ENCODE measurements around the gene FUCA2.

Gene FUCA2

GRCh38 chr6:143553337-143553736 lies 41.8 kb upstream of the FUCA2 start:
- DNase-seq (no peak), ATAC-seq (ENCODE audit: insufficient read depth, low read depth) (no peak)
- no peaks in the 10 kb centered on the region for H3K4me1 ChIP-seq (ENCODE audit: insufficient read depth, low read length)
- H3K9ac ChIP-seq (ENCODE audit: low read depth, low read length), result no peak overlapping the region
- no peak overlapping the region for H2AFZ ChIP-seq (ENCODE audit: low read depth, low read length)
- no peaks in the 10 kb centered on the region for H3K9me3 ChIP-seq (ENCODE audit: insufficient read depth, low read length, severe bottlenecking)
- H3K27me3 ChIP-seq (ENCODE audit: insufficient read depth, low read length, poor library complexity), result no peaks in the 10 kb centered on the region
- H3K79me2 ChIP-seq (ENCODE audit: insufficient read depth, low read length), result no peaks in the 10 kb centered on the region
- TF ChIP-seq, protein P1, sequence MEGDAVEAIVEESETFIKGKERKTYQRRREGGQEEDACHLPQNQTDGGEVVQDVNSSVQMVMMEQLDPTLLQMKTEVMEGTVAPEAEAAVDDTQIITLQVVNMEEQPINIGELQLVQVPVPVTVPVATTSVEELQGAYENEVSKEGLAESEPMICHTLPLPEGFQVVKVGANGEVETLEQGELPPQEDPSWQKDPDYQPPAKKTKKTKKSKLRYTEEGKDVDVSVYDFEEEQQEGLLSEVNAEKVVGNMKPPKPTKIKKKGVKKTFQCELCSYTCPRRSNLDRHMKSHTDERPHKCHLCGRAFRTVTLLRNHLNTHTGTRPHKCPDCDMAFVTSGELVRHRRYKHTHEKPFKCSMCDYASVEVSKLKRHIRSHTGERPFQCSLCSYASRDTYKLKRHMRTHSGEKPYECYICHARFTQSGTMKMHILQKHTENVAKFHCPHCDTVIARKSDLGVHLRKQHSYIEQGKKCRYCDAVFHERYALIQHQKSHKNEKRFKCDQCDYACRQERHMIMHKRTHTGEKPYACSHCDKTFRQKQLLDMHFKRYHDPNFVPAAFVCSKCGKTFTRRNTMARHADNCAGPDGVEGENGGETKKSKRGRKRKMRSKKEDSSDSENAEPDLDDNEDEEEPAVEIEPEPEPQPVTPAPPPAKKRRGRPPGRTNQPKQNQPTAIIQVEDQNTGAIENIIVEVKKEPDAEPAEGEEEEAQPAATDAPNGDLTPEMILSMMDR (IDR thresholded peaks at IDR 0.05; ENCODE audit: borderline replicate concordance, extremely low read depth, low read length, poor library complexity, severe bottlenecking), result no peak
- no peak for TF ChIP-seq EZH2 (IDR thresholded peaks at IDR 0.05; ENCODE audit: borderline replicate concordance, low read depth, low read length, severe bottlenecking)
- H3K4me3 ChIP-seq (ENCODE audit: low read depth in 1 of 2, low read length in 2 of 2), result no peak overlapping the region
- H4K20me1 ChIP-seq (ENCODE audit: insufficient read depth, low read length), result no peaks in the 10 kb centered on the region
- H3K27ac ChIP-seq (ENCODE audit: low read length), result no peak overlapping the region
- no peak overlapping the region for H3K4me2 ChIP-seq (ENCODE audit: insufficient read depth, low read length)
- no peaks in the 10 kb centered on the region for H3K36me3 ChIP-seq (ENCODE audit: insufficient read depth, low read length)

DNA sequence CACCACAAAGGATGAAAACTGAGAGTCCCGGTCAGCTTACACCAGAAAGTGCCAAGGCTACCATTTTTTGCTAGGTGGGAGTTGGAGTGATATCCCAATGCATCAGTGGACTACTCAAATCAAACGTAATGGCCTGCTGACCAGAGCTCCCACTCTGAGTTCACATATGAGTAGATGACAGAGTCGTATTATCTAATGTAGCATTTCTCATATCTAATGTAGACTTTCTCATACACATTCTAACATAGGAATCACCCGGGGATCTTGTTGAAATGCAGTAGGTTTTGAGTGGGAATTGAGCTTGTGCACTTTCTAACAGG lies 38.4 kb upstream of the FUCA2 start:
- H3K4me3 ChIP-seq (ENCODE audit: low read depth in 1 of 2, low read length in 2 of 2), result no peak overlapping the region
- ATAC-seq (ENCODE audit: insufficient read depth, low read depth), result no peak
- no peak overlapping the region for H3K4me2 ChIP-seq (ENCODE audit: insufficient read depth, low read length)

DNA sequence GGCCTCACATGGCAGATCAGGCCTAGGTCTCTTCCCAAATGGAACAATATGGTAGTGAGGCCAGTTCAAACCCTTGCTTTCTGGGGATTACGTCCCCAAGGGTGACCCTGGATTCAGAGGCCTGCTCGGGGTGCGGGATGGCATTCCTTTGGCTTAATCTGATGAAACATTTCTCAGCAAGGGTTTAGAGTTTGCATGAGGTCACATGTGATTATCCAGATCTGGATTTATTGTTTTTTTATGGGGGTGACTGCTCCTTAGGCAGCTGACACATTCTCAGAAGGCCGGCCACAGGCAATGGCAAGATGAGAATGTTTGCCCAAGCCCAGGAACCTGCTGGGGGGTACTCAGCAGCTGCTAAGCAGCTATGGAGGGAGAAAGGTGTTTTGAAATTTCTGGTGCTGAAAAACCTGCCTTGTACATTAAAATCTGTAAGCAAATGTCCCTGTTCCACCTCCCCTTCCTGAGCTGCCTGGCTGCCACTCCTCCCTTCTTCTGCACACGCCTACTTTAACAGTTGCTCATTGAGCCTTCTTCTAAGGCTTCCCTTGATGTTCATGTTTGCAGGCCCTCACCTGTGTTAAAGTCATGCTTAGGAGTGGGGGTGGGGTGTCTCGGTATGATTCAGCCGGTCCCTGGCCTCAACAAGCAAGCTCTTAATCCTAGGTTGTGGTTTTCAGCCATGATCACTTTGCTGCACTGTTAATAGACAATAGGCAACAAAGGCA lies 37.9 kb upstream of the FUCA2 start:
- TF ChIP-seq, protein P1 (IDR thresholded peaks at IDR 0.05; ENCODE audit: borderline replicate concordance, extremely low read depth, low read length, poor library complexity, severe bottlenecking), result no peak
- no peak for TF ChIP-seq EZH2 (IDR thresholded peaks at IDR 0.05; ENCODE audit: borderline replicate concordance, low read depth, low read length, severe bottlenecking)
- Histone ChIP-seq H4K20me1 (ENCODE audit: insufficient read depth, low read length) (no peaks in the 10 kb centered on the region), H3K27ac (ENCODE audit: low read length) (no peak overlapping the region), H3K36me3 (ENCODE audit: insufficient read depth, low read length) (no peaks in the 10 kb centered on the region), H3K9me3 (ENCODE audit: insufficient read depth, low read length, severe bottlenecking) (no peaks in the 10 kb centered on the region), H3K79me2 (ENCODE audit: insufficient read depth, low read length) (no peaks in the 10 kb centered on the region), H3K4me3 (ENCODE audit: low read depth in 1 of 2, low read length in 2 of 2) (no peak overlapping the region), H2AFZ (ENCODE audit: low read depth, low read length) (no peak overlapping the region), H3K4me1 (ENCODE audit: insufficient read depth, low read length) (no peaks in the 10 kb centered on the region), H3K4me2 (ENCODE audit: insufficient read depth, low read length) (no peak overlapping the region), H3K27me3 (ENCODE audit: insufficient read depth, low read length, poor library complexity) (no peaks in the 10 kb centered on the region), H3K9ac (ENCODE audit: low read depth, low read length) (no peak overlapping the region)
- DNase-seq, result no peak
- no peak for ATAC-seq (ENCODE audit: insufficient read depth, low read depth)

More for the DNA sequence above, 38.4 kb upstream of the FUCA2 start:
- Histone ChIP-seq H3K9ac (ENCODE audit: low read depth, low read length) (no peak overlapping the region), H3K27ac (ENCODE audit: low read length) (no peak overlapping the region), H2AFZ (ENCODE audit: low read depth, low read length) (no peak overlapping the region), H3K9me3 (ENCODE audit: insufficient read depth, low read length, severe bottlenecking) (no peaks in the 10 kb centered on the region), H3K27me3 (ENCODE audit: insufficient read depth, low read length, poor library complexity) (no peaks in the 10 kb centered on the region), H3K36me3 (ENCODE audit: insufficient read depth, low read length) (no peaks in the 10 kb centered on the region), H3K79me2 (ENCODE audit: insufficient read depth, low read length) (no peaks in the 10 kb centered on the region), H4K20me1 (ENCODE audit: insufficient read depth, low read length) (no peaks in the 10 kb centered on the region), H3K4me1 (ENCODE audit: insufficient read depth, low read length) (no peaks in the 10 kb centered on the region)
- no peak for DNase-seq
- TF ChIP-seq, protein P1 (IDR thresholded peaks at IDR 0.05; ENCODE audit: borderline replicate concordance, extremely low read depth, low read length, poor library complexity, severe bottlenecking), result no peak
- TF ChIP-seq EZH2 (IDR thresholded peaks at IDR 0.05; ENCODE audit: borderline replicate concordance, low read depth, low read length, severe bottlenecking), result no peak
